ENCODE data around the gene CST3. TPM values are rescaled to one million over a fixed set of nuclear protein-coding genes. Genes with fewer than 3 reads are reported as not detected.
"Not testable (repeated sequence)": the region's sequence is repeated elsewhere in the genome, so short reads cannot be mapped to it uniquely, and the experiment has no call there.

CST3 gene
- total RNA-seq, 1 donor from 2014 or later = 284 TPM

DNA sequence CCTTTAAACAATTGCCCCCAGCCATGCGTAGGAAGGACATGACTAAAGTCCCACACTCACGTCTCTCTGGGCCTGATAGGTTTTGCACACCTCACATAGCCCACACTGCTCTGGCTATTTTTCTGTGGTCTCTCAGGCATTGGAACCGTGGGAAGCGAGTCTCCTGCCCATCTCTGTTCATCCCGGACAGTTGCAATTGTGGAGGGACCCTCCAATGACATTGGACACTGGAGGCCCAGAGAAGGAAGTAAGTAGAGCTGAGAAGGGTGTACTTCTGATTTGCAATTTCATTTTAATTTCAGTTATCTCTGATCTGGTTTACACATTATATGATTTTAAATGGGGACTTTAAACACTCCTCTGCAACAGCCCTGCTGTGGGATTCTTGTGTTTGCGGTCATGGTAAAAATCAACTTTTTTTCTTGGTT lies 23.3 kb upstream of the CST3 start:
- no peak for DNase-seq

DNA sequence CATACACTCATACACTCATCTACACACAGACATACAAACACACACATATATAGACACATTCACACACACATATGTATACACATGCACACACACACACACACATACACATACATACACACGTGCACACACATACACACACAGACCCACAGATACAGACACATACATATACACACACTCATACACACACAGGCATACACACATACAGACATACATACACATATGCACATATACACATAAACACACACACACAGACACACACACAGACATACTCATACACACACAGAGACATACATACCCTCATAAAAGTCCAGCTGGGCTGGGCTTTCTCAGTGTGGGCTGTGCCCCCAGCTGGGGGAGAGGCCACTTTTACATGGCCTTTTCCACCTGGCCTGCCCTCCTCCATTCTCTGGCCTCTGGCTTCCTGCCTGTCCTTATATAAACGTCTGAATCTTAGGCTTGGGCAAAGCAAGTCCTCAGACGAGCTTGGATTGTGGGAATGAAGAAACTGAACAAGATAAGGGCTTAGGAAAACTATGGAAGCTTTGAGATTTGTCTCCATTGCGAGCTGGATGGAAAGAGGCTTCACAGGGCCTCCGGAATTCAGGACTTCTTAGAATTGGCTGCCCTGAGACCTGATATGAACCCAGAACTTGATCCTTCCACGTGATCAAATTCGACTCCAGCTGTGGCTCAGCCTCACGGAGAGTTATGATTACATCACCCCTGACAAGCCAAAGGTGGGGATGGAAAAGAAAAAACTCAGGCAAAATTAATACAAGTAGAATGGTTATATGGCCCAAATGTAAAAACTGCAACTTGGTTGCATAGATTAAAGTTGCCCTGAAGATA lies 22.5 kb upstream of the CST3 start:
- DNase-seq = no peak

GRCh38 chr20:23659610-23659988 lies 21.8 kb upstream of the CST3 start:
- not testable (repeated sequence) for DNase-seq

DNA sequence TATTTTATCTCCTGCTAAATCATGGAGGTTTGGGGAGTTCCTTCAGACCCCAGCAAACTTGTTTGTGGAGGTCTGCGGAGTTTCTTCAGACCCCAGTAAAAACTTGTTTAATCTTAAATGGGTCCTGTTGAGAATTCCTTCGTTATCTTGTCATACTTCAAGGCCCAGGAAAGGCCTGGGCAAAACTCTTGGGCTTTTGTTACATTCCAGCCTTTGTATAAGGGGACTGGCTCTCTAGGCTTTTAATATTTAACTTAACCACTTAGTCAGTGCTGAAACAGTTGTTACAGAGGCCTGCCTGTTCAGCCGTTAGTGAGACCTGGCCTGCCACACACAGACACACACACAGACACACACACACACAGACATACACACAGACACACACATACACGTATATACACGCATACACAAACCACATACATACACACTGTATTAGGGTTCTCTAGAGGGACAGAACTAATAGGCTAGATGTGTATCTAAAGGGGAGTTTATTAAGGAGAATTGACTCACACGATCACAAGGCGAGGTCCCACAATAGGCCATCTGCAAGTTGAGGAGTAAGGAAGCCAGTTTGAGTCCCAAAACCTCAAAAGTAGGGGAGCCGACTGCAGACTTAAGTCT lies 21.3 kb upstream of the CST3 start:
- no peak for DNase-seq

DNA sequence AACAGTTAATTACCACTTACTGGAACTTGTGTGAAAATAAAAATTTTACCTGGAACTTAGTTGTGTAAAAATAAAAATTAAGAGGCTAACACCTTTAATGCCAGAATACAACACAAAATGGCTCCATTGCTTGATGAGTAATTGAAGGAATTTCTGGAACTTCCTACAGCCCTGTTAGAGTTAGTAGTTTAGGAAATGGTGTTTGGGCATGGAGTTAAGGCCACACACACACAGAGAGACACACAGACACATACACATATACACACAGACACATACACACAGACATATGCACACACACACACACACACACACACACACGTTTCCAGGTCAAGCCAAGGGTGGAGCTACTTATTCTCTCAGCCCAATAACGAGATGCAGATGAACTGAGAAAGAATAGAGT lies 20.6 kb upstream of the CST3 start:
- peak; percentile 61 for DNase-seq

- DNase-seq = no peak
These were observed 19.4 kb upstream of the CST3 start for GRCh38 chr20:23657202-23657601.

GRCh38 chr20:23656372-23656771 lies 18.6 kb upstream of the CST3 start:
- no peak for DNase-seq

- no peak for DNase-seq
These were observed 17.9 kb upstream of the CST3 start for GRCh38 chr20:23655491-23656211.

GRCh38 chr20:23654717-23655116 lies 17.0 kb upstream of the CST3 start:
- DNase-seq = no peak

- DNase-seq = no peak
These were observed 16.2 kb upstream of the CST3 start for GRCh38 chr20:23654000-23654399.

- no peak for DNase-seq
These were observed 15.7 kb upstream of the CST3 start for GRCh38 chr20:23653400-23653938.

- no peak for DNase-seq
These were observed 15.2 kb upstream of the CST3 start for GRCh38 chr20:23652926-23653325.

DNA sequence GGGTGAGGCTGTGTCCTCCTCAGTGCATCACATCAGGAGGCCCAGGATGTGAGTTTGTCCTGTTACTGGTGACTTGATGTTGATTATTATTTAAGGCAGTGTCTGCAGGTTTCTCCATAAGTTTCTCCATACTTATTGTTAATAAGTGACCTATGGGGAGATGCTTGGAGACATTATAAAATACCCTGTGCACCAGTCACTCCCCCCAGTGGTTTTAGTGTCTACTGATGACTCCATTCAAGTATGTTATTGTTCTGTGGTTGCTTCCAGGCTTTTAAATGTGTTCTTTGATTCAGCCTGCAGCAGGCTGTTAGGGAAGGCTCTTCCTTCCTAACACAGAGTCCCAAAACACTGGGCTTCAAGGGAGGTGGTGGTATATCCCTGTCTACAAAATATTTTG lies 14.6 kb upstream of the CST3 start:
- DNase-seq = no peak

GRCh38 chr20:23651117-23651516 lies 13.4 kb upstream of the CST3 start:
- DNase-seq = no peak

- DNase-seq = no peak
These were observed 12.2 kb upstream of the CST3 start for GRCh38 chr20:23649830-23650417.

- DNase-seq = no peak
These were observed 11.5 kb upstream of the CST3 start for GRCh38 chr20:23649242-23649641.

GRCh38 chr20:23647346-23647745 lies 9.6 kb upstream of the CST3 start:
- DNase-seq = no peak

GRCh38 chr20:23646106-23646873 lies 8.5 kb upstream of the CST3 start:
- DNase-seq = peak; percentile 25

GRCh38 chr20:23645575-23645974 lies 7.8 kb upstream of the CST3 start:
- no peak for DNase-seq

- DNase-seq = no peak
These were observed 6.4 kb upstream of the CST3 start for GRCh38 chr20:23644164-23644563.

- DNase-seq = no peak
These were observed 5.9 kb upstream of the CST3 start for GRCh38 chr20:23643659-23644058.
